ENCODE measurements around the gene TTYH3.

TTYH3 gene

DNA sequence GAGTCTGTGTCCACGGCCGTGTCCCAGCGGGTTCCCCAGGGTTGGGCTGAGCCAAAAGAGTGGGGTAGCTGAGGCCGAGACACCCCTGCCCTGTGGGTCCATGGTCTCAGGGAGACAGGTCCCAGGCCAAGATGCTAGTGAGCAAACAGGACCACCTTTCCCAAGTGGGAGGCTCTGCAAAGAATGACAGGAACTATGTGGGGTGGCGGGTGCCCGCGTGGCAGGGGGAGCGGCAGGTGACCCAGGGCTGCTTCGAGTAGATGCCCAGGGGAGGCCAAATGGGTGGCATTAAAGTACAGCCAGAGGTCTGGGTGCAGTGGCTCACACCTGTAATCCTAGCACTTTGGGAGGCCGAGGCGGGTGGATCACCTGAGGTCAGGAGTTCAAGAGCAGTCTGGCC, 18.2 kb downstream of the TTYH3 start:
- DNase-seq = no peak

DNA sequence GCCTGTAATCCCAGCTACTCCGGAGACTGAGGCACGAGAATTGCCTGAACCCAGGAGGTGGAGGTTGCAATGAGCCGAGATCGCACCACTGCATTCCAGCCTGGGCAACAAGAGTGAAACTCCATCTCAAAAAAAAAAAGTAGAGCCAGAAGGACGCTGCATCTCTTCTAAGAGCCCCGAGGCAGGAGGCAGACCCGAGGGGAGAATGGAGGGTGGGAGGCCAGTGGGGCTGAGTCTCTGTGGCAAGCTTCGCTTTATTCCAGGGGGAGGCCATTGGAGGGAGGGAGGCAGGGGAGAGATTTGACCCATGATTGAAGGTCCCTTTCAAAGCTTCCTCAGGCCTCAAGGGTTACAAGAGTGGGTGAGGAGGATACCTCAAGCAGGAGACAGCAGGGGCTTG, 18.7 kb downstream of the TTYH3 start:
- no peak for DNase-seq

DNA sequence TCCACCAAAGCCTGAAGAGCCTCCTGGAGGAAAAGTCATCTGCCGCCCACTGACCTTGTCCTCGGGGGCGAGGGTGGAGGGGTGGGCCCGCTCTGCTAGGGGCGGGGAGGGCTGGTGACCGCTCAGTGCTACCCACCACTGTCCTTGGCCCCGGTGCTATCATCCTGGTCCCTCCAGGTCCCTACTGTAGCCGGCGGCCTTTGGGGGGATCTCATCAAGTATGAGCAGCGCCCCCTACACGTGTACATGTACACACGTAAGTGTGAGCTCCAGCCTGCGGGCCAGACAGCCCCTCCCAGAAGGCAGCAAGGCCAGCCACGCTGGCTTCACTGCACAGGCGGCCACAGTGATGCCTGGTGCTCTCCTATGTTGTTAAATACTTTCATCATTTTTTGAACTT, 19.6 kb downstream of the TTYH3 start:
- no peak for DNase-seq

DNA sequence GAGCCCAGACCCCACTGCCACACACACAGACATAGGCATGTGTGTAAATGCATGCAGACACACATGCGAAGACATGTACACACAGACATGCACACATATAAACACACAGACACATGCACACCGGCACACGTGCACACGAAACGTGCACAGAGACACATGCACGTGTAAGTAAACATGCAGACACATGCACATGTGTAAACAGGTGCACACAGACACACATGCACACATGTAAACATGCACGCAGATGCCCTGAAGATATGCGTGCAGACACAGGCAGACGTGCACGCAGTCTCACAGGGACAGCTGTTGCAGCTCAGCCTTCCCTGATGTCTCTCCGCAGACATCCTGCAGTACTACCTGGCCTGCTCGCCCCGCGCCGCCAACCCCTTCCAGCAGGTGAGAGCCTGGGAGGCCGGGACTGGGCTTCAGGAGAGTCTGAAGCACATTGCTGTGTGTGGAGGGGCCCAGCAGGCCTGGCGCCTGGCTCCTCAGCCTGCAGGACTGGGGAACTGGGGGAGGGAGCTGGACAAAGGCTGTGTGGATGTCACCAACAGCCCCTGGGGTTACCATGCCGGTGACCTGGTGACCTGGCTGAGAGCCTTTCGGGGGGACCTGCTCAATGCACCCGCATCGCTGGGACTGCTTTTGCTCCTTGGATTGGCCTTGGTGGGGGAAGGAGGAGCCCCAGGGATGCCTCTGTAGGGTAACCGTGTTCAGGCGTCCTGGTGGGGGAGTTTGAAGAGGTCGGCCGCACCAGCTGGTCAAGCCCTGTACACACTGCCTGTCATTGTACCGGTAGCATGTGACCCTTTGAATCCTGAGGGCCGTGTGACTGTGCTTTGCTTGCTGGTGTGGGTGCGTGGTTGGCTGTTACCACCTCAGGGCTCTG, 20.3 kb downstream of the TTYH3 start:
- no peak for DNase-seq

DNA sequence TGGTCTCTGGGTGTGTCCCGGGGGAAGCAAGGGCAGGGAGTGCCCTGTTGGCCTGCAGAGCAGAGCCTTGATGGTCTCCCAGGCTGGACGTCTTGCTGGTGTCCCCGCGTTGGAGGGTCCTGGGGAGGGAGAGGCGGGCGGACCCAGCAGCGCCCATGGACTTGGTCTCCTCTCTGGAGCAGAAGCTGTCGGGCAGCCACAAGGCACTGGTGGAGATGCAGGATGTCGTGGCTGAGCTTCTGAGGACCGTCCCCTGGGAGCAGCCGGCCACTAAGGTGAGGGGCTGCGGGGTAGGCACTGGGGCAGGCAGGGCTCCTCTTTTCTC, 20.9 kb downstream of the TTYH3 start:
- no peak for DNase-seq

DNA sequence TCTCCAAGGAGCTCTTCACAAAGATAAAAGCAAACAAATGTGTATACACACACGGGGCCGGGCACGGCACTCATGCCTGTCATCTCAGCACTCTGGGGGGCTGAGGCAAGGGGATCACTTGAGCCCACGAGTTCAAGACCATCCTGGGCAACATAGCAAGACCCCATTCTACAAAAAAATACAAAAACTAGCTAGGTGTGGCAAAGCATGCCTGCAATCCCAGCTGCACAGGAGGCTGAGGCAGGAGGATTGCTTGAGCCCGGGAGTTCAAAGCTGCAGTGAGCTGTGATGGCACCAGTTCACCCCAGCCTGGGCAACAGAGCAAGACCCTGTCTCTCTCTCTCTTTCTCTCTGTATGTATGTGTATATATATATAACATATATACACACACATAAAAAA, 22.3 kb downstream of the TTYH3 start:
- no peak for DNase-seq

DNA sequence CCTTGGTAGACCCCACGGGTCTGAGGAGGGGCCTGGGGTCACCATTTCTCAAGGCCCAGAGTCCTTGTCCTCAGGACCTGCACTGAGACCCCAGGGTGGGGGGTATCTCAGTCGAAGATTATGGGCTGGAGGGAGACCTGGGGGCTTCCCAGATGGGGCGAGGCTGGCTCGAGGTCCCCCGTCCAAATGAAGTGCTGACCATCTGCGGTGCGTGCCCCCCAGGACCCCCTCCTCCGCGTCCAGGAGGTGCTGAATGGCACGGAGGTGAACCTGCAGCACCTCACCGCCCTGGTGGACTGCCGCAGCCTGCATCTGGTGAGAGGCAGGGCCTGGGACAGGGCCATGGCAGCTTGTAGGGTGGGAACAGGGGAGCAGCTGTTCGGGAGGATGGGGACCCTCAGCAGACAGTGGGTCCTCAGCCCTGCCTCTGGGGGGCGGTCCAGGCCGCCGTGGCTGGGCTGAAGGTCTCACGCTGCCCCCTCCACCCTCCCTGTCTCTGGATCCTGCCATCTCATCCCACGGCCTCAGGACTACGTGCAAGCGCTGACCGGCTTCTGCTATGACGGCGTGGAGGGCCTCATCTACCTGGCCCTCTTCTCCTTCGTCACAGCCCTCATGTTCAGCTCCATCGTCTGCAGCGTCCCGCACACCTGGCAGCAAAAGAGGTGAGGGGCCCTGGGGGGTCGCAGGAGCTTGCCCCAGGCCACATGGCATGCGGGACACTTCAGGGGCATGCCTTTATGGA, 24.3 kb downstream of the TTYH3 start:
- no peak for DNase-seq

DNA sequence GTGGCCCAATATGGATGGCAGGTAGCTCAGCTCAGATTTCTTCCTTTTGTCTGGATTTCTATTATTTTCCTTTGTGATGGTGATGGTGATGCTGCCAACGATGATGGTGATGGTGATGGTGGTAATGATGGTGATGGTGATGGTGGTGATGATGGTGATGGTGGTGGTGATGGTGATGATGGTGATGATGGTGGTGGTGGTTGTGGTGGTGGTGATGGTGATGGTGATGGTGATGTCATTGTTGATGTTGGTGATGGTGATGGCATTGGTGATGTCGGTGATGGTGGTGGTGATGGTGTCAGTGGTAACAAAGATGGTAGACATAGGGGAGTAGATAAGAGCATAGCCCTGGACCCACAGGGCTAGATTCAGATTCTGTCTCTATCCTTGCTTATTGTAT, 25.4 kb downstream of the TTYH3 start:
- DNase-seq = no peak

DNA sequence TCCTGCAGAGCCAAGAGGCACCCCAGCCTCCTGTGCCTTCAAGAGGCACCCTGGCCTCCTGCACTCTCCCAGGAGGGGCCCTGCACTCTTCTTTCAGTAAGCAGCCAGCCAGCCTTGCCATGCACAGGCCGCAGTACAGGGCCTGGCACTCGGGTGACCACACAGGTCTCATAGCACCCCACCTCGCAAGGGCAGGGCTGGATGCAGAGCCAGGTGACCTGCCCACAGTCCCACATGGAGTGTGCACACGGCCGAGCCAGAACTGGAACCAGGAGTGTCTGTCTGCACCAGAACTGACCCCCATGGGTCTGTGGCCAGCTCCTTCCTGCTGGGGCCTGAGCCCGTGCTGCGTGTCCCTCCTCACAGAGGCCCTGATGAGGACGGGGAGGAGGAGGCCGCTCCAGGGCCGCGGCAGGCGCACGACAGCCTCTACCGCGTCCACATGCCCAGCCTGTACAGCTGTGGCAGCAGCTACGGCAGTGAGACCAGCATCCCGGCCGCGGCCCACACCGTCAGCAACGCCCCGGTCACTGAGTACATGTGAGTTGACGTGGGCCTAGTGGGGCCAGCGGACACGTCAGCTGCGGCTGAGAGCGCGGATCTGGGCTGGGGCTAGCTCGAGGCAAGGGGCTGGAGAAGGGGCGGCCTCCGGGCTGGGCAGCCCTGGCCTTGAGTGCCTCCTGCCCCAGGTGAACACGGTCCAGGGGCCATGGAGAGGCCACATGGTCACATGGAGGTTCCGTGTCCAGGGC, 26.3 kb downstream of the TTYH3 start:
- no peak for DNase-seq

DNA sequence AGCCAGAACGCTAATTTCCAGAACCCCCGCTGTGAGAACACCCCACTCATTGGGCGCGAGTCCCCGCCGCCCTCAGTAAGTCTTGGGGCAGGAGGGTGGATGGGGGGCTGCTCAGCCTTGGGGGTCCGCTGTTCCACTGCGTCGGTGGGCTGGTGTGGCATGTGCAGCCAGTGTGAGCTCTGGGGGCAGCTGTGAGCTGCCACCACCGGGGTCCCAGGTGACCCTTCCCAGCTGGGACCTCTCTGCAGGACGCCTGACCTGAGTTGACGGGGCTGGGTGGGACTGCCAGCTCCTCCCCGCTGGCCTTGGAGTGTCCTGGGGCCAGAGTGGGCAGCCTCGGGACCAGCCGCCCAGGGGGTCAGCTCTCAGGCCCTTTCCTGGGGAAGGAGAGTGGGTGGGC, 27.2 kb downstream of the TTYH3 start:
- DNase-seq = no peak

DNA sequence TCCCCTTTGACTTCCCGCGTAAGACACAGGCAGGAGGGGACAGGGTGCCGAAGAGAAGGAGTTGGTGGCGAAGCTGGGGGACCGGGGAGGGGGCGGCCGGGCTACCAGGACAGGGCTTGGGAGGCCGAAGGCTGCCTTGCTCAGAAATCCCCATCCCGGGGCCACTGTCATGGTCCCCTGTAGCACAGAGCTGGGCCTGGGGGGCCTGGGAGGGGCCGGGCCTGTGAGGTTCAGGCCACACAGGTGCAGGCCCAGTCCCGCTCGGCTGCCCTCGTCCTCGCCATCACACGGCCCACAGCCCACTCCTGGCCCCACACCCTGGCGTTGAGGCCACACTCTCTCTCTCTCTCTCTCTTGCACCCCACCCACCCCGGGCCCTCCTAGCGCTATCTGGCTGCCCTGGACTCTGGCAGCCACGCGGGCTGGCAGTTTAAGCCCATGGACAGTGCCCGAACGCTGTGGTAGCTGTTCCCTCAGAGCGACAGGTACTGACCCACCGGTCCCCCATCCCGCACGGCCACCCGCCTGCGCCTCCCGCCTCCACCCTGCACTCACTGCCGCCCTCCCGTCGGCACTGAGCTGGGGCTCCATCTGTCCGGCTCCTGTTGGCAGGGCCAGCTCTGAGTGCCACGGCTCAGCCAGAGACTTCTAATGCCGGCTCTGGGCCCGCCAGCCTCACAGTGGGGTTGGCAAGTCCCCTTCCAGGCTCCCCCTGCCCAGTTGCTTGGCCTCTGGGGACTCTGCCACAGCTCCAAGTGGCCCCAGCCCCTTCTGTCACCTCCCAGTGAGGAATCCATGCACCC, 28.0 kb downstream of the TTYH3 start:
- no peak for DNase-seq

DNA sequence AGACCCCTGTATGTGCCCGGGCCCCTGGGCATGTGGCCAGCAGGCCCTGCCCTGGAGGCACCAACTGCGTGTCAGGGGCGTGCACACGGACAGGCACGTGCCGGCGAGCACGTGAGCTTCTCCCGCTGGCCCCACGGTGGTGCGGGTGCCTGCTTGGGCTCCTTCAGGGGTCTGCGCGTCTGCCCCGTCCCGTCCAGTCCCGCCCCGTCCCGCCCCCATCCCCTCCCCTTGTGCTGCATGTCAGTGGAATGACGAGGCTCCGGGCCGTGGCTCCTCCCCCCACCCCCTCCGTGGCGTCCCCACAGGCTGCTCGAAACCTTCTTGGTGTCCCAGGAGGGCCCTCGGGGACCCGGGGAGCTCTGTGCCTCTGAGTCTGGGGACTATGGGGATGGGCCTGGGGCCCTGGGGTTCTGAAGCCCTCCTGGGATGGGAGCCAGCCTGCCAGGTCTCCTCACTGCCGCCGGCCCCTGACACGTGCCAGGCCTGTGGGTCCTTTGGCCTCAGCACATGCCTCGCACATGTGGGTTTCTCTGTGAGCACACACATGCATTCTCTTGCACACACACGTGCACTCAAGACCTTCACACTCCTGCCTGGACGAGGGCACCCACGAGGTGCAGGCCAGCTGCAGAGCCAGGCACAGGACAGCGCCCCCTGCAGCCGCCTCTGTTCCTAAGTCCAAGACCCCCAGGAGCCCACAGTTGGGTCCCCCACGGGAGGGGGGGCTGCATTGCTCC, 28.7 kb downstream of the TTYH3 start:
- DNase-seq = no peak

DNA sequence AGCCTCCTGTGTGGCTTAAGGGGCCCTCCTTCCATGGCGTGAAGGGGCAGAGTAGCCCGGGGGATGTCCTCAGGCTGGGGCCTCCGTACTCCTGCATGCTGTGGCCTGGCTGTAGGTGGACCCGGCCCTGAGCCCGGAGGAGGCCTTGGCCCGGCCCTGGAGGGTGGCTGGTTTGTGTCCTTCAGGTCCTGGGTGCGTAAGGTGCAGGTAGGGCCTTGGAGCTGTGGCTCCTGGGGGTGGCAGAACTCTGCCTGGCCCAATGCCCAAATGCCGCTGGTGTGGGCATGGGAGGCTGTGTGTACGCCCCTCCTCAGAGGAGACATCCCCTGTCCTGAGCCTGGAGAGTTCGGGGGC, 29.3 kb downstream of the TTYH3 start:
- no peak for DNase-seq

DNA sequence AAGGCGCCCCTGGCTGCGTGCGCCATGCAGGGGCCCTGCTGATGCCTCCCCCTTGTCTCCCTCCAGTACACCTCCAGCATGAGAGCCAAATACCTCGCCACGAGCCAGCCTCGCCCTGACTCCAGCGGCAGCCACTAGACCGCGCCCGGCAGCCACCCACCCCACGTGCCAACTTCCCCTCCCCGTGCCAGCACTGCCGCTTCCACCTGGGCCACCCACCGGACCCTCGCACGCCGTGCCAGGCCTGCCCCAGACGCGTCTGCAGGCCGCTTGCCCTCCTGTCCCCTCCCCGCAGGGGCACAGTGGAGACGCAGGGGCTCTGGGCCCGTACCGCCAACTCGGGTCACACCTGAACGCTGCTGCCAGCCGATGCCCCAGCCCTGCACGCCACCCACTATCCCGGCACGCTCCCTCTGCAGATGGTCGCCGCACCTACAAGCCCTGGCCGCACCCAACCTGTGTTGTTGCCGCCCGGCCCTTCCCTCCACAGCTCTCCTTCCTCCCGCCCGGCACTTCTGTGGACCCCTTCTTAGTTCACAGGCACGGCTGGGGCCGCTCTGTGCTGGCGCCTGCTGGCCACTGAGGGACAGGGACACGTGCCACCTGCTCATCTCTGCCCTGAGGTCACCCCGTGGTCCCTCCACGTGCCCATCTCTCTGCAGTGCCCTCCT, 30.0 kb downstream of the TTYH3 start:
- no peak for DNase-seq

DNA sequence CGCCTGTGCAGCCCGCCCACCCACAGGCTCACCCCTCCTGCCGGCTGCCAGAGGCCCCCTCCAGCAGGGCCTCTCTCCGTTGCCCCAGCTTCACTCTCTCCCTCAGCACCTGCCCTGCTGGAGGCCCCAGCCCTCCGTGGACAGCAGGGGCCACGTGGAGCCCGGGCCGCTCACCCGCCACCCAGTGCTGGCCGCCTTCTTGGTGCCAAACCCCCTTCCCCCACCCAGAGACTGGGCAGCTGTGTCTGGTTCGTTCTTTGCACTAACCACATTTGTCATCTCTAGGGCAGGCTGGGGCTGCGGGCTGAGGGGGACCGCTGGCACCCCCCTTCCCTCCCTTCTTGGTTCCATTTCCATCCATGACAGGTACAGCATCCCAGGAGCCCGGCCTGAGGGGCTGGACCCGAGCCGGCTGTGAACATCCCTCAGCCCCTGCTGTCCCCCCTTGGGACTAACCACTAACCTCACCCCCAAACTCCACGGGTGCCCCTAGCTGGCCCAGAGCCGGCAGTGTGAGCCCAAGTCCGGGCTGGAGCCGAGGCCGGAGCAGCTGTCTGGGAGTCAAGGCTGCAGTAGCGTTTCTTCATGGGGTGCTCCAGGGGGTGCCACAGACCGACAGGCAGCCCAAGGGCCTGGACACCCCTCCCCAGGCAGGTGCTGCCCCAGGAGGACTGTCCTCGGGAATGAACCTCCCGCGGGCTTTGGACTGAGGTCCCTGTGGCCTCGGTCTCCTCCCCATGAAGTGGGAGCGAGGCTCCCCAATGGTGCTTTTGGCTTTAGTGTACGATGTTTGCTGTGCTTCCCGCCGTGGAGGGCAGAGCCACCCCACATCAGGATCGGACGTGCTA, 30.7 kb downstream of the TTYH3 start:
- DNase-seq = no peak

DNA sequence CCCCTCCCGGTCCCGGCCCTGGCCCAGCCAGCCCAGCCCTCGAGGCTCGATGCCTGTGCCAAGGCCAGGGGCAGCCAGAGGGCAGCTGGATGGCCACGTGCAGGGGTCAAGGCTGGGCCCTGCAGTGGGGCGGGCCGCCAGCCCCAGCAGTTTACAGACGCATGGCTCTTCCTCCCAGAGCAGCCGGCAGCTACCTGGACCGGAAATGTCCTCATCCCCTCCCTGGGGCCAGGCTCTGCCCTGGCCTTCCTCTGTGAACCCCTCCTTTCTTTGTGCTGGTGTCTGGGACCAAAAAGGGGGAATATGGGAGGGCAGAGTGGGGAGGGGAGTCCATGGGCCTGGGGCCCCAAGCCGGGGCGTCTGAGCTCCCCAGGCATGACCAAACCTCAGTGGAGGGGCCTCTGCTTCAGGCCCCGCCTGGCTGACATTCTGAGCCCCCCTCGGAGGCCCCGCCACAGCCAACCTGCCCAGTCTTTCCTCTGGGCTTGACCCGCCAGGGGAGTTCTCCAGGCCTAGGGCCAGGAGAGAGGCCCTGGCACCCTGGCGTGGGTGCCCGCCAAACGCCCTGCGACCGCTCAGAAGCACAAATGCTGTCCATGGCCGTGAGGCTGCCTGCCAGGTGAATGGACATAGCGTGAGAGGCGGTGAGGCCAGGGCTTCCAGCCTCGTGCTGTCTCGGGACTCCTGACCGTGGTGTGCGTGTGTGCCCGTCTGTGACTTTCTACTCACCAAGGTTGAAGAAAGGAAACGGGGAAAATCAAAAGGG, 31.5 kb downstream of the TTYH3 start:
- DNase-seq = no peak

DNA sequence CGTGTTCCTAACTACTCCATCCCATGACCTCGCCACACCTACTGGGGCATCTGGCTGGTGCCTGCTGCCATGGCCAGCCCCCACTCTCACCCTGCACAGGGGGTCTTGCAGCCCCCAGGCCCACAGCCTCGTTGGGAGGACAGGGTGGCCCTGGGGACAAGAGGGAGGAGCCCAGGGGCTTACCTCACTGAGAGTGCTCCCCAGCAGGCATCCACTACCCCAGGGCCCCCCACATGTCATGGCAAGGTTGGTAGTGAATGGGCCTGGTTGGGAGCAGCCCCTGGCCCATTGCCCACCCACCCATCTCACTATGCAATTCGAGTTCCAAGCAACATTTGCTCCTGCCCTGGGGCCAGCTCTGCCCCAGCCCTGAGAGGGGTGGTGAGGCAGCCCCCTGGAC, 32.2 kb downstream of the TTYH3 start:
- no peak for DNase-seq

DNA sequence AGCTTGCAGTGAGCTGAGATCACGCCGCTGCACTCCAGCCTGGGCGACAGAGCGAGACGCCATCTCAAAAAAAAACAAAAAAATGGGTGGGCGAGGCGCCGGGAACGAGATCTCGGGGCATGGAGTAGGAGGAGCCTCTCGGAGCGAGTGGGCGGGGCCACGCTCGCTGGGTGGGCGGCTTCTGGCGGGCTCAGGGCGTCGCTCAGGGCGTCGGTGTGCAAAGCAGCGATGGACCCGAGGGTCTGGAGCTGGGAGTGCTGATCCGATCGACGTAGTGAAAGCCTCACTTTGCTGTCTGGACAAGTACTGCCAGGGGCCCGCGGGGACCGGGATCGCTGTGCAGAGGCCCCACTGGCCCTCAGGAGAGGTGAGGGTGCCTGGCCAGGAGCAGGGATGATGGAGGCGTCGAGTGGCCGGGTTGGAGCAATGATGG, 33.6 kb downstream of the TTYH3 start:
- no peak for DNase-seq

DNA sequence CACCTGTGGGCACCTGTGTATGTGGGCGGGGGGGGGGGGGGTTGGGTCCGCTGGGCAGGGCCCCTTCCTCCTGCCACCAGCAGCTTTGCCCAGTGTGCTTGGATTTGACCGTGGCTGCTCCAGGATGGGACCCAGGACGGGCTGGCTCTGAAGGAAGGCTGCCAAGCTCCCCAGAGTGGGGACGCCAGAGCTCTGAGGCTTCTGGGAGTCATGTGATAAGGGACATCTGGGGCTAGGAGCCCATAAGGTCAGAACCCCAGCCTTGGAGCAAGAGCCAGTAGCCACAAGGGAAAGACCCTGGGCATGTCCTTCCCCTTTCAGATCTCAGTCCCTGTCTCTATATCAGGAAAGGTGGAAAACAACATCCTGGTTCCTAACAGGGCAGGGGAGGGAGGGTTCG, 34.4 kb downstream of the TTYH3 start:
- DNase-seq = no peak

All from NCI-H510A (cell line).